Activated CD4-positive, CD25-positive, alpha-beta regulatory T cell treated with anti-CD3 and anti-CD28 coated beads, Interleukin-2, amount 50 U/mL, for 16 hours (primary cell): ENCODE results near the gene REEP6.

Experiments
- DNase-seq: peaks from one replicate; pipeline ENCODE4 v3.0.0-alpha.2; 2020; ENCODE audit warnings: low read depth, low spot score

The REEP6 gene

DNA sequence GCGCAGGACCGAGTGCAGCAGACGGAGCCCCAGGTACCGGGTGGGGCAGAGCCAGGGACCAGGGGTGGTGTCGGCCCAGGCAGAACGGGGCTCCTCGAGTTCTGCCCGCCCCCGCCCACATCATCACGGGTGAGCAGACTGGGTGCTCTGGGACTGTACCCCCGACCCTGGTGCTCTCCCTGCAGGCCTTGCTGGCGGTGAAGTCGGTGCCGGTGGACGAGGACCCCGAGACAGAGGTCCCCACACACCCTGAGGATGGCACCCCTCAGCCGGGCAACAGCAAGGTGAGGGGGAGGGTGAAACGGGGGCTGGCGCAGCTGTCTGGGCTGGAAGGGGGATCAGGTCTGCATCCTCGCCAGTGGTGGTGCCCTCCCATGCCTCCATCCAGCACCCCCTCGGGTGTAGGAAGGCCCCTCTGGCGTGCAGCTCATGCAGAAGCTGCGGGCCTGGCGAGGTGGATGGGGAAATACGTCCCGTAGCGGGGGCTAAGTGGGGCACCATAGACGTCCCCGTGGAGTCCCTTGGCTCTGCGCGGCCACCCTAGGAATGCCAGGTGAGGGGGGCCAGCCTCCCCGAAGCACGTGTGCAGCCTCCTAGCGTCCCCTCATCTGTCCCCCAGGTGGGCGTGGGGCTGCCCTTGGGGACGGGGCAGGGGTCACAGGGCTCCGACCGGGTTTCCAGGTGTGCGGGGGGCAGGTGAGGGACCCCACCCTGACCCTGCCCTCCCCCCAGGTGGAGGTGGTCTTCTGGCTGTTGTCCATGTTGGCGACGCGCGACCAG, 34.7 kb upstream of the REEP6 start:
- no peak for DNase-seq

DNA sequence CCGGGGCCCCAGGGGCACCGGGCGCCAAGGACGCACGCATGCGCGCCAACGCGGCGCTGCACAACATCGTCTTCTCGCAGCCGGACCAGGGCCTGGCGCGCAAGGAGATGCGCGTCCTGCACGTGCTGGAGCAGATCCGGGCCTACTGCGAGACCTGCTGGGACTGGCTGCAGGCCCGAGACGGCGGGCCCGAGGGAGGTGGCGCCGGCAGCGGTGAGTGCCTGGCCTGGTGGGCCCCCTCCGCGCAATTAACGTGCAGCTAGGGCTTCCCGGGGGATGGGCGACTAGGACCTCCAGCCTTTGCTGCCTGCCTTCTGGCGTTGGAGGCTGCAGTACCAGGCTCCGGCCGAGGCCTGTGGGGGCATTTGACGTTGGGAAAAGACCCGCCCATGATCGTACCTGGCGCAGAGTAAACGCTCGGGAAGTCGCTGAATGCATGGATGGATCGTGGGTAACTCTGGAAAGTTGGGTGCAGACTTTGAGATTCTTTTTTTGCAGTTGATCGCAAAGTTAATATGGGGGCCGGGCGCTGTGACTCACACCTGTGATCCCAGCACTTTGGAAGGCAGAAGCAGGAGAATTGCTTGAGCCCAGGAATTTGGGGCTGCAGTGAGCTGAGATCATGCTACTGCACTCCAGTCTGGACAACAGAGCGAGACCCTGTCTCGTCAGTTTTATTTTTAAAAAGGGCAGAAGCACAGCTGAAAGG, 33.8 kb upstream of the REEP6 start:
- DNase-seq, result no peak

DNA sequence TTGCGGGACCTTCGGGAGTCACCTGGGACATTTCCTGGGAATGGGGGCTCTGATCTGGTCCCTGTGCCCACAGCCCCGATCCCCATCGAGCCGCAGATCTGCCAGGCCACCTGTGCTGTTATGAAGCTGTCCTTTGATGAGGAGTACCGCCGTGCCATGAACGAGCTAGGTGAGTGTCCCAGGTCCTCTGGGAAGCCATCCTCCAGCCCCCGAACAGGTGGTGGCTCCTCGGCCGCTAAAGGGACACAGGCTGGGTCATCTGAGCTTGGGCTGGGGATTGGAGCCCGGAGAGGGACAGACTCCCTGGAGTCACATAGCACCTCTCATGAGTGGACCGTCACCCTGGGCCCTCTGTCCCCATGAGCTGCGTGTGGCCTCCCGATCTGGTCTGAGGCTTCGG, 33.1 kb upstream of the REEP6 start:
- DNase-seq, result no peak

DNA sequence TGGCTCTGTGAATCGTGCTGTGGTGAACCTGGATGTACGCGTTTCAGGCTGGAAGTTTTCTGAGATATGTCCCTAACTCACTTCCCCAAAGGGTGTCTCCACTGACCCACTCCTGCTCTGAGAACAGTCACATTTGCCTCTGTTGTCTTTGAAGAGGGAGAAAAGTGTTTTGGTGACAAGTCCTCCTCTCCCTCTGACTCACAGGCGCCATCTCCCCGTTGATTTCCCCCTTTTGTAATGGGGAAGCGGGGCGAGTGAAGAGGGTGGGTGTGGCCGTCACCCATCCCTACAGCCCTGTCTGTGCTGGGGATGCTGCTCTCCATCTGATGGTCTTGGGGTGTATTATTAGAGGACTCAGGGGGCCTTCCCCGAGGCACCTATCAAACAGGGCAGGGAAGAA, 31.5 kb upstream of the REEP6 start:
- no peak for DNase-seq

DNA sequence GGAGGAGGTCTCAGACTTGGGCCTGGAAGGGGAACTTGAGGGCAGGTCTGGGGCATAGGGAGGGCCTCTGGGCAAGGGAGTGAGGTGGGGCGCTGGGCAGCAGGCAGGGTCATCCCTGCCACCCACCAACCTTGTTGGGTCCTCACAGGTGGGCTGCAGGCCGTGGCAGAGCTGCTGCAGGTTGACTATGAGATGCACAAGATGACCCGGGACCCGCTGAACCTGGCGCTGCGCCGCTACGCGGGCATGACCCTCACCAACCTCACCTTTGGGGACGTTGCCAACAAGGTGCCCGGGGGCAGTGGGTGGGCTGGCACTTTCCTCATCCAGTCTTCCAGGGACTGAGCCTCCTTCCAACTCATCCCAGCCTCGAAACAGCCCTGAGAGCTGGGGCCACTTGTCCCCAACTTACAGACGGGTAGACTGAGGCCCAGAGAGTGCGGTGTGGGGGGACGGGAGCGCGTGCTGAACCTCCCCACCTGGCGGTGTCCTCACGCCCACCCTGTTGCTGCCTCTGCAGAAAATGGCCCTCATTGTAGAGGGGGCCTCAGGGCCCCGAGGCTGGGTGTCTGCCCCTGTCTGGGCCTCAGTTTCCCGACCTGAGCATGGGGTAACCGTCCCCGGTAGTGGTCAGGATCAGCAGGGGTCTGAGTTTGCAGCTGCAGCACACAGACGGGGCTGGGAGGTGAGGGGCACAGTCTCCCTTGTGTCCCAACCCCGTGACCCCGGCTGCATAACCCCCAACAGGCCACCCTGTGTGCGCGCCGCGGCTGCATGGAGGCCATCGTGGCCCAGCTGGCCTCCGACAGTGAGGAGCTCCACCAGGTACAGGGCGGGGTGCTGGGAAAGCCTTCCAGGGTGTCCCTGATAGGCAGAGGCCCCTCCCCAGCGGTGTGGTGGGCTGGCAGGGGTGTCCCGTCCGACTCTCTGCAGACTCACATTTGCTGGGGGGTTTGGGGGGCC, 30.7 kb upstream of the REEP6 start:
- DNase-seq, result no peak

DNA sequence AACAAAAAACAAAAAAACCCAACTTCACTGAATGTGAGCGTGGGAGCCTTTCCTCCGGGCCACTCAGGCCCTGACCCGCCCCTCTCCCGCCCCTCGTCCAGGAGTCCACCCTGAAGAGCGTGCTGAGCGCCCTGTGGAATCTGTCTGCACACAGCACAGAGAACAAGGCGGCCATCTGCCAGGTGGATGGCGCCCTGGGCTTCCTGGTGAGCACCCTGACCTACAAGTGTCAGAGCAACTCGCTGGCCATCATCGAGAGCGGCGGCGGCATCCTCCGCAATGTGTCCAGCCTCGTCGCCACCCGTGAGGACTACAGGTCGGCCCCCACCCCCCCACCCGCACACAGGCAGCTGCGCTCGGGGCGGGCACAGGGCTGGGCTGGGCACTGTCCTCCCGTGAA, 29.1 kb upstream of the REEP6 start:
- DNase-seq, result no peak

DNA sequence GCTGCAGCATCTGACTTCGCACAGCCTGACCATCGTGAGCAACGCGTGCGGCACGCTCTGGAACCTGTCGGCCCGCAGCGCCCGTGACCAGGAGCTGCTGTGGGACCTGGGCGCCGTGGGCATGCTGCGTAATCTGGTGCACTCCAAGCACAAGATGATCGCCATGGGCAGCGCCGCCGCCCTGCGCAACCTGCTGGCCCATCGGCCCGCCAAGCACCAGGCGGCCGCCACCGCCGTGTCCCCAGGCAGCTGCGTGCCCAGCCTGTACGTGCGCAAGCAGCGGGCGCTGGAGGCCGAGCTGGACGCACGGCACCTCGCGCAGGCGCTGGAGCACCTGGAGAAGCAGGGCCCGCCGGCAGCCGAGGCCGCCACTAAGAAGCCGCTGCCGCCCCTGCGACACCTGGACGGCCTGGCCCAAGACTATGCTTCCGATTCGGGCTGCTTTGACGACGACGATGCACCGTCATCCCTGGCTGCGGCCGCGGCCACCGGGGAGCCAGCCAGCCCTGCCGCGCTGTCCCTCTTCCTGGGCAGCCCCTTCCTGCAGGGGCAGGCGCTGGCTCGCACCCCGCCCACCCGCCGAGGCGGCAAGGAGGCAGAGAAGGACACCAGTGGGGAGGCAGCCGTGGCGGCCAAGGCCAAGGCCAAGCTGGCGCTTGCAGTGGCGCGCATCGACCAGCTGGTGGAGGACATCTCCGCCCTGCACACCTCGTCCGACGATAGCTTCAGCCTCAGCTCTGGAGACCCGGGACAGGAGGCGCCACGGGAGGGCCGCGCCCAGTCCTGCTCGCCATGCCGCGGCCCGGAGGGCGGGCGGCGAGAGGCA, 25.6 kb upstream of the REEP6 start:
- DNase-seq, result no peak

DNA sequence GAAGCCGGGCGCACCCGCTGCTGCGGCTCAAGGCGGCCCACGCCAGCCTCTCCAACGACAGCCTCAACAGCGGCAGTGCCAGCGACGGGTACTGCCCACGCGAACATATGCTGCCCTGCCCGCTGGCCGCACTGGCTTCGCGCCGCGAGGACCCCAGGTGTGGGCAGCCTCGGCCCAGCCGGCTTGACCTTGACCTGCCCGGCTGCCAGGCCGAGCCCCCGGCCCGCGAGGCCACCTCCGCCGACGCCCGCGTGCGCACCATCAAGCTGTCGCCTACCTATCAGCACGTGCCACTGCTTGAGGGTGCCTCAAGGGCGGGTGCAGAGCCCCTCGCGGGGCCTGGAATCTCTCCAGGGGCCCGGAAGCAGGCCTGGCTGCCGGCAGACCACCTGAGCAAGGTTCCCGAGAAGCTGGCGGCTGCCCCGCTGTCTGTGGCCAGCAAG, 24.9 kb upstream of the REEP6 start:
- DNase-seq, result no peak

DNA sequence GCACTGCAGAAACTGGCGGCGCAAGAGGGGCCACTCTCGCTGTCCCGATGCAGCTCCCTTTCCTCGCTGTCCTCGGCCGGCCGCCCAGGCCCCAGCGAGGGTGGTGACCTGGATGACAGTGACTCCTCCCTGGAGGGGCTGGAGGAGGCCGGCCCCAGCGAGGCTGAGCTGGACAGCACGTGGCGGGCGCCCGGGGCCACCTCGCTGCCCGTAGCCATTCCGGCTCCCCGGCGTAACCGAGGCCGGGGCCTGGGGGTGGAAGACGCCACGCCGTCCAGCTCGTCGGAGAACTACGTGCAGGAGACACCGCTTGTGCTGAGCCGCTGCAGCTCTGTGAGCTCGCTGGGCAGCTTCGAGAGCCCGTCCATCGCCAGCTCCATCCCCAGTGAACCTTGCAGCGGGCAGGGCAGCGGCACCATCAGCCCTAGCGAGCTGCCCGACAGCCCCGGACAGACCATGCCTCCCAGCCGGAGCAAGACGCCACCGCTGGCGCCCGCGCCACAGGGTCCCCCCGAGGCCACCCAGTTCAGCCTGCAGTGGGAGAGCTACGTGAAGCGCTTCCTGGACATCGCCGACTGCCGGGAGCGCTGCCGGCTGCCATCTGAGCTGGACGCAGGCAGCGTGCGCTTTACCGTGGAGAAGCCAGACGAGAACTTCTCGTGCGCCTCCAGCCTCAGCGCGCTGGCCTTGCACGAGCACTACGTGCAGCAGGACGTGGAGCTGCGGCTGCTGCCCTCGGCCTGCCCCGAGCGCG, 24.3 kb upstream of the REEP6 start:
- no peak for DNase-seq

DNA sequence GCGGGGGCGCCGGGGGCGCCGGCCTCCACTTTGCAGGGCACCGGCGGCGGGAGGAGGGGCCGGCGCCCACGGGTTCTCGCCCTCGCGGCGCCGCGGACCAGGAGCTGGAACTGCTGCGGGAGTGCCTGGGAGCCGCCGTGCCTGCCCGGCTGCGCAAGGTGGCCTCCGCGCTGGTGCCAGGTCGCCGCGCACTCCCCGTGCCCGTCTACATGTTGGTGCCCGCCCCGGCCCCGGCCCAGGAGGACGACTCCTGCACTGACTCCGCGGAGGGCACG, 23.8 kb upstream of the REEP6 start:
- DNase-seq, result no peak

DNA sequence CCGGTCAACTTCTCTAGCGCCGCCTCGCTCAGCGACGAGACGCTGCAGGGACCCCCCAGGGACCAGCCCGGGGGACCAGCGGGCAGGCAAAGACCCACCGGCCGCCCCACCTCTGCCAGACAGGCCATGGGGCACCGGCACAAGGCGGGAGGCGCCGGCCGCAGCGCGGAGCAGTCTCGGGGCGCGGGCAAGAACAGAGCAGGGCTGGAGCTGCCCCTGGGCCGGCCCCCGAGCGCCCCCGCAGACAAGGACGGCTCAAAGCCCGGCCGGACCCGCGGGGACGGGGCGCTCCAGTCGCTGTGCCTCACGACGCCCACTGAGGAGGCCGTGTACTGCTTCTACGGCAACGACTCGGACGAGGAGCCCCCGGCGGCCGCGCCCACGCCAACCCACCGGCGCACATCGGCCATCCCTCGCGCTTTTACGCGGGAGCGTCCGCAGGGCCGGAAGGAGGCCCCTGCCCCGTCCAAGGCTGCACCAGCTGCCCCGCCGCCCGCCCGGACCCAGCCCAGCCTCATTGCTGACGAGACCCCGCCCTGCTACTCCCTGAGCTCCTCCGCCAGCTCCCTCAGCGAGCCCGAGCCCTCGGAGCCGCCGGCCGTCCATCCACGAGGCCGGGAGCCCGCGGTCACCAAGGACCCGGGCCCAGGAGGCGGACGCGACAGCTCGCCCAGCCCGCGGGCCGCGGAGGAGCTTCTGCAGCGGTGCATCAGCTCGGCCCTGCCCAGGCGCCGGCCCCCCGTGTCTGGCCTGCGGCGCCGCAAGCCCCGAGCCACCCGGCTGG, 23.3 kb upstream of the REEP6 start:
- DNase-seq, result no peak

DNA sequence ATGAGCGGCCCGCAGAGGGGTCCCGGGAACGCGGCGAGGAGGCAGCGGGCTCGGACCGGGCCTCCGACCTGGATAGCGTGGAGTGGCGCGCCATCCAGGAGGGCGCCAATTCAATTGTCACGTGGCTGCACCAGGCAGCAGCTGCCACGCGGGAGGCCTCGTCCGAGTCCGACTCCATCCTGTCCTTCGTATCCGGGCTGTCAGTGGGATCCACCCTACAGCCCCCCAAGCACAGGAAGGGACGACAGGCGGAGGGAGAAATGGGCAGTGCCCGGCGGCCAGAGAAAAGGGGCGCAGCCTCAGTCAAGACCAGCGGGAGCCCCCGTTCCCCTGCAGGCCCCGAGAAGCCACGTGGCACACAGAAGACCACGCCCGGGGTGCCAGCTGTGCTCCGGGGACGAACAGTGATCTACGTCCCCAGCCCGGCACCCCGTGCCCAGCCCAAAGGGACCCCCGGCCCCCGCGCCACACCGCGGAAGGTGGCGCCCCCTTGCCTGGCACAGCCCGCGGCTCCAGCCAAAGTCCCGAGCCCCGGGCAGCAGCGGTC, 22.6 kb upstream of the REEP6 start:
- DNase-seq, result no peak

DNA sequence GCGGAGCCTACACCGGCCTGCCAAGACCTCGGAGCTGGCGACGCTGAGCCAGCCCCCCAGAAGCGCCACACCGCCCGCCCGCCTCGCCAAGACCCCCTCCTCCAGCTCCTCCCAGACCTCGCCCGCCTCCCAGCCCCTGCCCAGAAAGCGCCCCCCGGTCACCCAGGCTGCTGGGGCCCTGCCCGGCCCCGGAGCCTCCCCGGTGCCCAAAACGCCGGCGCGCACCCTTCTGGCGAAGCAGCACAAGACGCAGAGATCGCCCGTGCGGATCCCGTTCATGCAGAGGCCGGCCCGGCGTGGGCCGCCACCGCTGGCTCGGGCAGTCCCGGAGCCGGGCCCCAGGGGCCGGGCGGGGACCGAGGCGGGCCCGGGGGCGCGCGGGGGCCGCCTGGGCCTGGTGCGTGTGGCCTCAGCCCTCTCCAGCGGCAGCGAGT, 22.1 kb upstream of the REEP6 start:
- DNase-seq, result no peak

DNA sequence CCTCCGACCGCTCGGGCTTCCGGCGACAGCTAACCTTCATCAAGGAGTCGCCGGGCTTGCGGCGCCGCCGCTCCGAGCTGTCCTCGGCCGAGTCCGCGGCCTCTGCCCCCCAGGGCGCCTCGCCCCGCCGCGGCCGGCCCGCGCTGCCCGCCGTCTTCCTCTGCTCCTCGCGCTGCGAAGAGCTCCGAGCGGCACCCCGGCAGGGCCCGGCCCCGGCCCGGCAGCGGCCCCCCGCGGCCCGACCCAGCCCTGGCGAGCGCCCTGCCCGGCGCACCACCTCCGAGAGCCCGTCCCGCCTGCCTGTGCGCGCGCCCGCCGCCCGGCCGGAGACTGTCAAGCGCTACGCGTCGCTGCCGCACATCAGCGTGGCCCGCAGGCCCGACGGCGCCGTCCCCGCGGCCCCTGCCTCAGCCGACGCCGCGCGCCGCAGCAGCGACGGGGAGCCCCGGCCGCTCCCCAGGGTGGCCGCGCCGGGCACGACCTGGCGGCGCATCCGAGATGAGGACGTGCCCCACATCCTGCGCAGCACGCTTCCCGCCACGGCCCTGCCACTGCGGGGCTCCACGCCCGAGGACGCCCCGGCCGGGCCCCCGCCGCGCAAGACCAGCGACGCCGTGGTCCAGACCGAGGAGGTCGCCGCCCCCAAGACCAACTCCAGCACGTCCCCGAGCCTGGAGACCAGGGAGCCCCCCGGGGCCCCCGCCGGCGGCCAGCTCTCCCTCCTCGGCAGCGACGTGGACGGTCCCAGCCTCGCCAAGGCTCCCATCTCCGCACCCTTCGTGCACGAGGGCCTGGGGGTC, 21.5 kb upstream of the REEP6 start:
- DNase-seq, result no peak

DNA sequence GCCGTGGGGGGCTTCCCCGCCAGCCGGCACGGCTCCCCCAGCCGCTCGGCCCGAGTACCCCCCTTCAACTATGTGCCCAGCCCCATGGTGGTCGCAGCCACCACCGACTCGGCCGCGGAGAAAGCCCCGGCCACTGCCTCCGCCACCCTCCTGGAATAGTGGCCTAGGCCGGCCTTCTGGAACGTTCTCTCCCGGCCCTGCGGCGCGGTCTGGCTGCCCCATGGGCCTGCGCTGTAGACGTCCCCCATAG, 21.0 kb upstream of the REEP6 start:
- DNase-seq, result no peak

DNA sequence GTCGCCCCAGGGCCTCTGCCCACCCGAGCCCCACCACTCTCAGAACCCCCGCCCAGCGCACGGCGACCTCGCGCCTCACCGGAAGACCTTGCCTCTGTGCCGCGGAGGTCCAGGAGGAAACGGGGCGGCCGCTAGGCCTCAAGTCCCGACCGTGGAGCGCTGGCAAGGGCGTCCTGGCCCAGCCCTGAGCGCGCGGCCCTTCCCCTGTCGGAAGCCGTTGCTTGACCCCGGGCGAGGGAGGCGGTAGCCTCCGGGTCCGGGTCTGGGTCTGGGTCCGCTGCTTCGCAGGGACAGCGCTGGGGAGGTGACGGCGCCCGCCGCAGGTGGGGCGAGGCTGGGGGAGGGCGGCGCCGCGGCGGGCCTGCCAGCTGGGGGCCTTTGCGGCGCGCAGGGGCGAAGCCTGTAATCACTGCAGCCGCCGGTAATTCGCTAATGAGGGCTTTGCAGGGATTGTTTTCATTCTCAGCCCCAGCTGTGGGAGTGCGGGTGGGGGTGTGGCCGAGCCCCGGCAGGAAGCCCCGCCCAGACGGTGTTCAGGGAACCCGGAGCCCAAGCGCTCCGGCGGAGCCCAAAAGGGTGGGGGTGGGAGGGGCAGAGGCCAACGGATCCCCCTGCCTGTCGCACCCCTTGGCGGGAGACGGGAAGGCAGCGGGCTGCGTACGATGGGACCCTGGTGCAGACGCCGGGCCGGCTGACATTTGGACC, 20.5 kb upstream of the REEP6 start:
- DNase-seq, result peak; percentile 43

DNA sequence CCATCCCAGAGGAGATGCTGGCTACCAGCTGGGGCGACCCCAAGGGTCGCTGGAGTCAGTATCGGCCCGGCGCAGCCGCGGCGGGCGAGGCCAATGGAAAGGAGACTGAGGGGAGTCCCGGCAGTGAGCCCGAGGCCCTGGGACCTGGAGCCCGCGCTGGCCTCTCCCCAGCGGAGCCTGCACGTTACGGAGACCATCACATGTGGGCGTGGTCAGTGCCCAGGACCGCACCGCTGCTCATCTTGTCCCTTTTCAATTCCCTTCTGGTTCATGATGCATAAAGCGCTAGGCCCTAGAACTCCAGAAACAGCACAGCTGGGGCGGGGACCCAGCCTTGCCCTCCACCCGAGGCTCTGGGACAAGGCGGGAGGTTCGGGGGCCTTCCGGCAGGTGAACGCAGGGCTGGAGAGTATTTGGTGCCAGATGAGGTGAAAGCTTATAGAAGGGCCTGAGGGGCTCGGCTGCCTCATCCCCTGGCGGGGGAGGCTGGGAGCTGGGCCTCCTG, 19.9 kb upstream of the REEP6 start:
- DNase-seq, result no peak

DNA sequence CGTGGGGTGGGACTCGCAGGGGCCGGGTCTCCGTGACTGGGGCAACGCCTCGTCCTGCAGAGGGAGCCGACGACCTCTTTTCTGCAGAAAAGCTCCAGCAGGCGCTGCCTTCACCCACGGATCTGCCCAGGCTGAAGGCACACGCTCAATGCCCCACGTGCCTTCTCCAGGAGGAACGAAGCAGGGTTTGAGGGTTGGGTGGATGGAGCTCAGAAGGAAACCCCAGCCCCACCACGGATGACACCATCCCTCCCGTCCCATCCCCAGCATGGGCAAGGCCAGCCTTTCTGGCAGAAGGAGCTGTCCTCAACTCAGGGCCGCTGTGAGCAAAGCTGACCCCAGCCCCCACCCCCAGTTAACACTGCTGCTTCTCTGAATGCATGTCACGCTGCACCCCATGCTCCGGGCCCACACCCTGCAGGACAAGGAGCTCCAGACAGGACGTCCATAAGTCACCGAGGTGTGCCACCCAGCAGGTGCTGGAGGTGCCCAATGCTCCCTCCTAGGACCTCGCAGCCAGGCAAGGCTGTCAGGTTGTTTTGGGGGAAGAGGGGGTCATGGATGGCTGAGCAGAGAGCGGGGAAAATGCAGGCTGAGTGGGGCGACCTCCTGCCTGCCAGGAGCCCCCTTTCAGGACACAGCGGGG, 19.3 kb upstream of the REEP6 start:
- DNase-seq, result no peak
